ENCODE data around the gene ATXN1. TPM values are rescaled to one million over a fixed set of nuclear protein-coding genes. Genes with fewer than 3 reads are reported as not detected.

The ATXN1 gene
- total and polyA plus RNA-seq, 2 experiments from 2014 or later = 4.8 to 9.1 TPM

DNA sequence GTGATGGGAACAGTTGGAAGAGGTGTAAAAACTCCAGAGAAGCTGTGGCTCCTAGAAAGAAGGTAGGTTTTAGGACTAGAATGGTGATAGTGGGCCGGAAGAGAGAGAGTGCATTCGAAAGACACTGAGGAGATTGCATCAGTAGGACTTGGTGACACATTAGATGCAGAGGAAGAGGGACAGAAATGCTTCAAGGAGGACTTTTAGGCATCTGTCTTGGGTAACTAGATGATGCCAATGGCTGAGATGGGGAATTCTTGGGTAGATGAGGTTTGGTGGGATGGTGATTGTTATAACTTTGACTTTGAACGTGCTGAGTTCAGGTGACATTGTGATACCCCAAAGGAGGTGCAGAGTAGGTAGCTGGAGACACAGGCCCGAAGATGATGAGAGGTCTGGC, 326.4 kb downstream of the ATXN1 start:
- Mint-ChIP-seq H3K36me3 (ENCODE audit: low read depth) (no peaks in the 10 kb centered on the region), H3K4me3 (no peak overlapping the region), H3K4me1 (peaks cover 8% of the 10 kb centered on the region), H3K9me3 (no peaks in the 10 kb centered on the region), H3K27me3 (ENCODE audit: insufficient read depth, low read depth, poor library complexity) (no peaks in the 10 kb centered on the region), H3K27ac (peak overlapping the region; percentile 13; the same call in 1 of the 2 replicates)
- DNase-seq (ENCODE audit: low spot score) (no peak), ATAC-seq (no peak)
- TF ChIP-seq ZNF331 (CRISPR knock-in tag; IDR thresholded peaks at IDR 0.05; ENCODE audit: low read depth) (no peak), ZNF114 (CRISPR knock-in tag; IDR thresholded peaks at IDR 0.05) (no peak), NANOG (IDR thresholded peaks at IDR 0.05; ENCODE audit: borderline replicate concordance) (no peak), EZH2 (IDR thresholded peaks at IDR 0.05; ENCODE audit: low read depth, unreplicated experiment) (no peak), CREB1 (CRISPR knock-in tag; IDR thresholded peaks at IDR 0.05; ENCODE audit: low read depth) (no peak), EZH2phosphoT487 (IDR thresholded peaks at IDR 0.05; ENCODE audit: unreplicated experiment) (no peak), JUNB (IDR thresholded peaks at IDR 0.05; ENCODE audit: unreplicated experiment) (no peak), POLR2AphosphoS5 (IDR thresholded peaks at IDR 0.05; ENCODE audit: low read depth) (no peak), STAT1 (IDR thresholded peaks at IDR 0.05; ENCODE audit: unreplicated experiment) (no peak)
- TF ChIP-seq, protein P1, sequence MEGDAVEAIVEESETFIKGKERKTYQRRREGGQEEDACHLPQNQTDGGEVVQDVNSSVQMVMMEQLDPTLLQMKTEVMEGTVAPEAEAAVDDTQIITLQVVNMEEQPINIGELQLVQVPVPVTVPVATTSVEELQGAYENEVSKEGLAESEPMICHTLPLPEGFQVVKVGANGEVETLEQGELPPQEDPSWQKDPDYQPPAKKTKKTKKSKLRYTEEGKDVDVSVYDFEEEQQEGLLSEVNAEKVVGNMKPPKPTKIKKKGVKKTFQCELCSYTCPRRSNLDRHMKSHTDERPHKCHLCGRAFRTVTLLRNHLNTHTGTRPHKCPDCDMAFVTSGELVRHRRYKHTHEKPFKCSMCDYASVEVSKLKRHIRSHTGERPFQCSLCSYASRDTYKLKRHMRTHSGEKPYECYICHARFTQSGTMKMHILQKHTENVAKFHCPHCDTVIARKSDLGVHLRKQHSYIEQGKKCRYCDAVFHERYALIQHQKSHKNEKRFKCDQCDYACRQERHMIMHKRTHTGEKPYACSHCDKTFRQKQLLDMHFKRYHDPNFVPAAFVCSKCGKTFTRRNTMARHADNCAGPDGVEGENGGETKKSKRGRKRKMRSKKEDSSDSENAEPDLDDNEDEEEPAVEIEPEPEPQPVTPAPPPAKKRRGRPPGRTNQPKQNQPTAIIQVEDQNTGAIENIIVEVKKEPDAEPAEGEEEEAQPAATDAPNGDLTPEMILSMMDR (conservative IDR thresholded peaks at IDR 0.05; ENCODE audit: low read depth in 2 of 2) = no peak
- TF ChIP-seq, protein P2, sequence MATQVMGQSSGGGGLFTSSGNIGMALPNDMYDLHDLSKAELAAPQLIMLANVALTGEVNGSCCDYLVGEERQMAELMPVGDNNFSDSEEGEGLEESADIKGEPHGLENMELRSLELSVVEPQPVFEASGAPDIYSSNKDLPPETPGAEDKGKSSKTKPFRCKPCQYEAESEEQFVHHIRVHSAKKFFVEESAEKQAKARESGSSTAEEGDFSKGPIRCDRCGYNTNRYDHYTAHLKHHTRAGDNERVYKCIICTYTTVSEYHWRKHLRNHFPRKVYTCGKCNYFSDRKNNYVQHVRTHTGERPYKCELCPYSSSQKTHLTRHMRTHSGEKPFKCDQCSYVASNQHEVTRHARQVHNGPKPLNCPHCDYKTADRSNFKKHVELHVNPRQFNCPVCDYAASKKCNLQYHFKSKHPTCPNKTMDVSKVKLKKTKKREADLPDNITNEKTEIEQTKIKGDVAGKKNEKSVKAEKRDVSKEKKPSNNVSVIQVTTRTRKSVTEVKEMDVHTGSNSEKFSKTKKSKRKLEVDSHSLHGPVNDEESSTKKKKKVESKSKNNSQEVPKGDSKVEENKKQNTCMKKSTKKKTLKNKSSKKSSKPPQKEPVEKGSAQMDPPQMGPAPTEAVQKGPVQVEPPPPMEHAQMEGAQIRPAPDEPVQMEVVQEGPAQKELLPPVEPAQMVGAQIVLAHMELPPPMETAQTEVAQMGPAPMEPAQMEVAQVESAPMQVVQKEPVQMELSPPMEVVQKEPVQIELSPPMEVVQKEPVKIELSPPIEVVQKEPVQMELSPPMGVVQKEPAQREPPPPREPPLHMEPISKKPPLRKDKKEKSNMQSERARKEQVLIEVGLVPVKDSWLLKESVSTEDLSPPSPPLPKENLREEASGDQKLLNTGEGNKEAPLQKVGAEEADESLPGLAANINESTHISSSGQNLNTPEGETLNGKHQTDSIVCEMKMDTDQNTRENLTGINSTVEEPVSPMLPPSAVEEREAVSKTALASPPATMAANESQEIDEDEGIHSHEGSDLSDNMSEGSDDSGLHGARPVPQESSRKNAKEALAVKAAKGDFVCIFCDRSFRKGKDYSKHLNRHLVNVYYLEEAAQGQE (IDR thresholded peaks at IDR 0.05; ENCODE audit: unreplicated experiment) = no peak
- TF ChIP-seq, protein P3, sequence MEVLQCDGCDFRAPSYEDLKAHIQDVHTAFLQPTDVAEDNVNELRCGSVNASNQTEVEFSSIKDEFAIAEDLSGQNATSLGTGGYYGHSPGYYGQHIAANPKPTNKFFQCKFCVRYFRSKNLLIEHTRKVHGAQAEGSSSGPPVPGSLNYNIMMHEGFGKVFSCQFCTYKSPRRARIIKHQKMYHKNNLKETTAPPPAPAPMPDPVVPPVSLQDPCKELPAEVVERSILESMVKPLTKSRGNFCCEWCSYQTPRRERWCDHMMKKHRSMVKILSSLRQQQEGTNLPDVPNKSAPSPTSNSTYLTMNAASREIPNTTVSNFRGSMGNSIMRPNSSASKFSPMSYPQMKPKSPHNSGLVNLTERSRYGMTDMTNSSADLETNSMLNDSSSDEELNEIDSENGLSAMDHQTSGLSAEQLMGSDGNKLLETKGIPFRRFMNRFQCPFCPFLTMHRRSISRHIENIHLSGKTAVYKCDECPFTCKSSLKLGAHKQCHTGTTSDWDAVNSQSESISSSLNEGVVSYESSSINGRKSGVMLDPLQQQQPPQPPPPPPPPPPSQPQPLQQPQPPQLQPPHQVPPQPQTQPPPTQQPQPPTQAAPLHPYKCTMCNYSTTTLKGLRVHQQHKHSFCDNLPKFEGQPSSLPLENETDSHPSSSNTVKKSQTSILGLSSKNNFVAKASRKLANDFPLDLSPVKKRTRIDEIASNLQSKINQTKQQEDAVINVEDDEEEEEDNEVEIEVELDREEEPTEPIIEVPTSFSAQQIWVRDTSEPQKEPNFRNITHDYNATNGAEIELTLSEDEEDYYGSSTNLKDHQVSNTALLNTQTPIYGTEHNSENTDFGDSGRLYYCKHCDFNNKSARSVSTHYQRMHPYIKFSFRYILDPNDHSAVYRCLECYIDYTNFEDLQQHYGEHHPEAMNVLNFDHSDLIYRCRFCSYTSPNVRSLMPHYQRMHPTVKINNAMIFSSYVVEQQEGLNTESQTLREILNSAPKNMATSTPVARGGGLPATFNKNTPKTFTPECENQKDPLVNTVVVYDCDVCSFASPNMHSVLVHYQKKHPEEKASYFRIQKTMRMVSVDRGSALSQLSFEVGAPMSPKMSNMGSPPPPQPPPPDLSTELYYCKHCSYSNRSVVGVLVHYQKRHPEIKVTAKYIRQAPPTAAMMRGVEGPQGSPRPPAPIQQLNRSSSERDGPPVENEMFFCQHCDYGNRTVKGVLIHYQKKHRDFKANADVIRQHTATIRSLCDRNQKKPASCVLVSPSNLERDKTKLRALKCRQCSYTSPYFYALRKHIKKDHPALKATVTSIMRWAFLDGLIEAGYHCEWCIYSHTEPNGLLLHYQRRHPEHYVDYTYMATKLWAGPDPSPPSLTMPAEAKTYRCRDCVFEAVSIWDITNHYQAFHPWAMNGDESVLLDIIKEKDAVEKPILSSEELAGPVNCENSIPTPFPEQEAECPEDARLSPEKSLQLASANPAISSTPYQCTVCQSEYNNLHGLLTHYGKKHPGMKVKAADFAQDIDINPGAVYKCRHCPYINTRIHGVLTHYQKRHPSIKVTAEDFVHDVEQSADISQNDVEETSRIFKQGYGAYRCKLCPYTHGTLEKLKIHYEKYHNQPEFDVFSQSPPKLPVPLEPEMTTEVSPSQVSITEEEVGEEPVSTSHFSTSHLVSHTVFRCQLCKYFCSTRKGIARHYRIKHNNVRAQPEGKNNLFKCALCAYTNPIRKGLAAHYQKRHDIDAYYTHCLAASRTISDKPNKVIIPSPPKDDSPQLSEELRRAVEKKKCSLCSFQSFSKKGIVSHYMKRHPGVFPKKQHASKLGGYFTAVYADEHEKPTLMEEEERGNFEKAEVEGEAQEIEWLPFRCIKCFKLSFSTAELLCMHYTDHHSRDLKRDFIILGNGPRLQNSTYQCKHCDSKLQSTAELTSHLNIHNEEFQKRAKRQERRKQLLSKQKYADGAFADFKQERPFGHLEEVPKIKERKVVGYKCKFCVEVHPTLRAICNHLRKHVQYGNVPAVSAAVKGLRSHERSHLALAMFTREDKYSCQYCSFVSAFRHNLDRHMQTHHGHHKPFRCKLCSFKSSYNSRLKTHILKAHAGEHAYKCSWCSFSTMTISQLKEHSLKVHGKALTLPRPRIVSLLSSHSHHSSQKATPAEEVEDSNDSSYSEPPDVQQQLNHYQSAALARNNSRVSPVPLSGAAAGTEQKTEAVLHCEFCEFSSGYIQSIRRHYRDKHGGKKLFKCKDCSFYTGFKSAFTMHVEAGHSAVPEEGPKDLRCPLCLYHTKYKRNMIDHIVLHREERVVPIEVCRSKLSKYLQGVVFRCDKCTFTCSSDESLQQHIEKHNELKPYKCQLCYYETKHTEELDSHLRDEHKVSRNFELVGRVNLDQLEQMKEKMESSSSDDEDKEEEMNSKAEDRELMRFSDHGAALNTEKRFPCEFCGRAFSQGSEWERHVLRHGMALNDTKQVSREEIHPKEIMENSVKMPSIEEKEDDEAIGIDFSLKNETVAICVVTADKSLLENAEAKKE (CRISPR knock-in tag; IDR thresholded peaks at IDR 0.05) = no peak
- TF ChIP-seq, protein P4, sequence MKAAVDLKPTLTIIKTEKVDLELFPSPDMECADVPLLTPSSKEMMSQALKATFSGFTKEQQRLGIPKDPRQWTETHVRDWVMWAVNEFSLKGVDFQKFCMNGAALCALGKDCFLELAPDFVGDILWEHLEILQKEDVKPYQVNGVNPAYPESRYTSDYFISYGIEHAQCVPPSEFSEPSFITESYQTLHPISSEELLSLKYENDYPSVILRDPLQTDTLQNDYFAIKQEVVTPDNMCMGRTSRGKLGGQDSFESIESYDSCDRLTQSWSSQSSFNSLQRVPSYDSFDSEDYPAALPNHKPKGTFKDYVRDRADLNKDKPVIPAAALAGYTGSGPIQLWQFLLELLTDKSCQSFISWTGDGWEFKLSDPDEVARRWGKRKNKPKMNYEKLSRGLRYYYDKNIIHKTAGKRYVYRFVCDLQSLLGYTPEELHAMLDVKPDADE (IDR thresholded peaks at IDR 0.05) = no peak
- no peak overlapping the region for H3K4me2 ChIP-seq
- no peaks in the 10 kb centered on the region for H4K20me1 ChIP-seq (replicated peaks; ENCODE audit: insufficient read depth)
- H3K9me2 ChIP-seq (ENCODE audit: insufficient read depth) = peaks cover 3% of the 10 kb centered on the region
- no peaks in the 10 kb centered on the region for H3K4me1 ChIP-seq (ENCODE audit: insufficient read depth)
- H3K27me3 ChIP-seq (ENCODE audit: insufficient read depth) = no peaks in the 10 kb centered on the region
- no peak overlapping the region for H3K4me3 ChIP-seq
- H2AFZ ChIP-seq = no peak overlapping the region
- no peak overlapping the region for H3K27ac ChIP-seq (ENCODE audit: low read depth)
- no peaks in the 10 kb centered on the region for H3F3A ChIP-seq (replicated peaks; ENCODE audit: low read depth)
- no peaks in the 10 kb centered on the region for H3K36me3 ChIP-seq (ENCODE audit: insufficient read depth)
- no peaks in the 10 kb centered on the region for H3K79me2 ChIP-seq (replicated peaks; ENCODE audit: insufficient read depth)

All from GM23338 (cell line).